GM12878 (cell line): ENCODE results near the gene COA1. TPM values are rescaled to one million over a fixed set of nuclear protein-coding genes. Genes with fewer than 3 reads are reported as not detected.

Source experiments
- BMI1 ChIP-seq: fragments of 450-650 bp; IDR thresholded peaks from 2 replicates; pipeline ENCODE4 v1.6.1; 2016; ENCODE audit warnings: mild to moderate bottlenecking, moderate library complexity, borderline replicate concordance
- CBFB ChIP-seq: IDR thresholded peaks from 2 replicates; pipeline ENCODE4 v1.6.1; 2016; ENCODE audit warnings: antibody characterized with exemption, low read depth
- CTCF ChIP-seq, 3 experiments: IDR thresholded peaks in 2 of 3; conservative IDR thresholded peaks in 1 of 3; 2 replicates each; pipeline ENCODE4 v1.5.1; 2011; ENCODE audit warnings: low read depth in 3 of 3, low read length in 3 of 3, mild to moderate bottlenecking in 3 of 3, control low read depth in 2 of 3, moderate library complexity in 2 of 3, inconsistent platforms in 1 of 3, mixed read lengths in 1 of 3; ENCODE audit not compliant: control insufficient read depth in 2 of 3, insufficient read depth in 1 of 3; ENCODE audit errors: extremely low read depth in 1 of 3
- EED ChIP-seq: sonication (generic); IDR thresholded peaks from 2 replicates; pipeline ENCODE4 v1.6.1; 2016; ENCODE audit warnings: antibody characterized with exemption, low read depth
- EP300 ChIP-seq, 2 experiments: fragments of 150-350 bp in 1 of 2; IDR thresholded peaks; 2 replicates each; pipeline ENCODE4 v1.6.1; 2011 to 2012; ENCODE audit warnings: low read depth in 2 of 2, low read length in 2 of 2, borderline replicate concordance in 1 of 2, improper control_type of control experiment in 1 of 2, inconsistent platforms in 1 of 2; ENCODE audit not compliant: control insufficient read depth in 1 of 2
- HCFC1 ChIP-seq: fragments of 150-350 bp; IDR thresholded peaks from 2 replicates; pipeline ENCODE4 v1.6.1; 2014; ENCODE audit warnings: low read length
- HSF1 ChIP-seq: fragments of 150-350 bp; IDR thresholded peaks from 2 replicates; pipeline ENCODE4 v1.6.1; 2014; ENCODE audit warnings: mild to moderate bottlenecking, low read depth, low read length
- IRF4 ChIP-seq: IDR thresholded peaks from 2 replicates; pipeline ENCODE4 v1.6.1; 2011; ENCODE audit warnings: low read depth, low read length
- MAX ChIP-seq: IDR thresholded peaks from 2 replicates; pipeline ENCODE4 v1.6.1; 2012; ENCODE audit warnings: low read depth, low read length, improper control_type of control experiment
- MEF2A ChIP-seq: IDR thresholded peaks from 2 replicates; pipeline ENCODE4 v1.6.1; 2011; ENCODE audit warnings: low read depth, mild to moderate bottlenecking, low read length, moderate library complexity; ENCODE audit not compliant: insufficient read depth
- RAD51 ChIP-seq: fragments of 450-650 bp; IDR thresholded peaks from 2 replicates; pipeline ENCODE4 v1.6.1; 2016; ENCODE audit warnings: moderate library complexity, mild to moderate bottlenecking, inconsistent platforms
- REST ChIP-seq: IDR thresholded peaks from 2 replicates; pipeline ENCODE4 v1.6.1; 2012; ENCODE audit warnings: mild to moderate bottlenecking, low read depth, low read length
- SUPT20H ChIP-seq: IDR thresholded peaks from 2 replicates; pipeline ENCODE4 v1.6.1; 2011; ENCODE audit warnings: low read depth, mild to moderate bottlenecking, low read length, moderate library complexity, borderline replicate concordance; ENCODE audit not compliant: control insufficient read depth
- ZNF274 ChIP-seq: IDR thresholded peaks from one replicate; pipeline ENCODE4 v1.8.0; 2011; ENCODE audit not compliant: insufficient read length, insufficient read depth
- ZNF687 ChIP-seq: fragments of 450-650 bp; IDR thresholded peaks from 2 replicates; pipeline ENCODE4 v1.6.1; 2017; ENCODE audit warnings: mild to moderate bottlenecking, moderate library complexity
- polyA plus RNA-seq, 11 experiments: library from polyadenylated mRNA; depleted of rRNA in 4 of 11; unstranded in 6 of 11; stranded (reverse) in 5 of 11; fragments of >200 nt; fragmentation: Nextera tagmentation in 4 of 11; fragmentation: Illumina TruSeq in 1 of 11; extraction: Ambion mirVana in 4 of 11; extraction: Trizol in 1 of 11; gene quantifications; 1 replicate in 1 of 11; 2 replicates in 10 of 11; pipeline versions ENCODE4 v1.2.1 to v1.2.3, GENCODE V29; 2011 to 2016; ENCODE audit warnings: inconsistent platforms in 2 of 11, missing spikeins in 2 of 11, low read depth in 1 of 11
- total RNA-seq, 4 experiments: library from RNA; depleted of rRNA in 3 of 4; stranded (reverse); fragments of >200 nt in 3 of 4; fragmentation: Illumina TruSeq in 1 of 4; extraction: Trizol in 1 of 4; gene quantifications; 2 replicates each; pipeline versions ENCODE4 v1.2.1 to v1.2.3, GENCODE V29; 2013 to 2021

The COA1 gene
- total and polyA plus RNA-seq, 10 of the 15 experiments (the other 5 are each of a cell fraction or from before 2014, with no cell fraction given) = 83.1 to 258 (median 111) TPM

GRCh38 chr7:43590862-43591557 is 138.3 kb downstream of the COA1 start (continued):
- no peak for TF ChIP-seq ZNF687
- no peak for TF ChIP-seq HCFC1
- peak; percentile 99 for TF ChIP-seq EED
- TF ChIP-seq CBFB = peak; percentile 97
- TF ChIP-seq MEF2A = peak; percentile 79
- TF ChIP-seq IRF4 = peak; percentile 100
- TF ChIP-seq EP300 (IDR thresholded peaks at IDR 0.05; ENCODE audit: borderline replicate concordance in 1 of 2, control insufficient read depth in 1 of 2, low read depth in 2 of 2, low read length in 2 of 2) = peak; percentile 87 to 99
- no peak for TF ChIP-seq ZNF274
- no peak for TF ChIP-seq SUPT20H
- no peak for TF ChIP-seq RAD51
- peak; percentile 24; the same call in 1 of the 2 replicates for TF ChIP-seq REST
- TF ChIP-seq BMI1 = peak; percentile 86
- no peak for TF ChIP-seq HSF1
- TF ChIP-seq CTCF (IDR thresholded peaks at IDR 0.05 in 2 of 3, conservative IDR thresholded peaks at IDR 0.05 in 1 of 3; ENCODE audit: control insufficient read depth in 2 of 3, extremely low read depth in 1 of 3, insufficient read depth in 1 of 3, low read depth in 3 of 3, low read length in 3 of 3) = no peak
- no peak for TF ChIP-seq MAX
